Upper lobe of left lung (tissue), 4 donors: ENCODE results near the gene GNB3.

Source experiments
- POLR2A ChIP-seq, 4 donors: fragments of 450-650 bp; IDR thresholded peaks; one replicate each; pipeline ENCODE4 v1.5.1; 2016 to 2017; ENCODE audit warnings: antibody characterized with exemption in 4 of 4, mild to moderate bottlenecking in 2 of 4
- TF ChIP-seq, protein P1 (sequence below), 6 experiments: fragments of 450-650 bp in 4 of 6; fragments of 200-600 bp in 2 of 6; sonication (generic) in 2 of 6; IDR thresholded peaks; one replicate each; pipeline ENCODE4 v1.5.1; 2016 to 2019; ENCODE audit warnings: antibody characterized with exemption in 6 of 6

DNA sequence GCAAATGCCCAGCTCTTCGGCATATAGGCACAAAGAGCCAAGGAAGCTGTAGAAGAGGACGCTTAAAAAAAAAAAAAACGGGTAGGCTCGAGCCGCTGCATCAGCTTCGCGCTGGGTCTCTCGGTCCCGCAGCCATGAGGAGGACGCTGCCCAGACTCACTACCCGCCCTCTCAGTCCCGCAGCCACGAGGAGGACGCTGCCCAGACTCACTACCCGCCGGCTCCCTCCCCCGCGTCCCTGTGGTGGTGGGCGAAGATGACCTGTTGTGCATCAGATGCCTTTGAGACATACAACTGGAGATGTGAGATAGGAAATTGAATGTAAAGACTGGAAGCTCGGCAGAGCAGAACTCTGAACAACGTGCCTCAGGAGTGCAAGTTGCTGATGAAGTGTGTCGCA, 43.8 kb downstream of the GNB3 start:
- TF ChIP-seq, protein P1, sequence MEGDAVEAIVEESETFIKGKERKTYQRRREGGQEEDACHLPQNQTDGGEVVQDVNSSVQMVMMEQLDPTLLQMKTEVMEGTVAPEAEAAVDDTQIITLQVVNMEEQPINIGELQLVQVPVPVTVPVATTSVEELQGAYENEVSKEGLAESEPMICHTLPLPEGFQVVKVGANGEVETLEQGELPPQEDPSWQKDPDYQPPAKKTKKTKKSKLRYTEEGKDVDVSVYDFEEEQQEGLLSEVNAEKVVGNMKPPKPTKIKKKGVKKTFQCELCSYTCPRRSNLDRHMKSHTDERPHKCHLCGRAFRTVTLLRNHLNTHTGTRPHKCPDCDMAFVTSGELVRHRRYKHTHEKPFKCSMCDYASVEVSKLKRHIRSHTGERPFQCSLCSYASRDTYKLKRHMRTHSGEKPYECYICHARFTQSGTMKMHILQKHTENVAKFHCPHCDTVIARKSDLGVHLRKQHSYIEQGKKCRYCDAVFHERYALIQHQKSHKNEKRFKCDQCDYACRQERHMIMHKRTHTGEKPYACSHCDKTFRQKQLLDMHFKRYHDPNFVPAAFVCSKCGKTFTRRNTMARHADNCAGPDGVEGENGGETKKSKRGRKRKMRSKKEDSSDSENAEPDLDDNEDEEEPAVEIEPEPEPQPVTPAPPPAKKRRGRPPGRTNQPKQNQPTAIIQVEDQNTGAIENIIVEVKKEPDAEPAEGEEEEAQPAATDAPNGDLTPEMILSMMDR (IDR thresholded peaks at IDR 0.05) = no peak
- no peak for TF ChIP-seq POLR2A (IDR thresholded peaks at IDR 0.05)
